ENCODE results near the gene WNT9B.
A peak's percentile ranks its signal among the peaks of the same experiment; 100 is the strongest.

WNT9B gene, protein sequence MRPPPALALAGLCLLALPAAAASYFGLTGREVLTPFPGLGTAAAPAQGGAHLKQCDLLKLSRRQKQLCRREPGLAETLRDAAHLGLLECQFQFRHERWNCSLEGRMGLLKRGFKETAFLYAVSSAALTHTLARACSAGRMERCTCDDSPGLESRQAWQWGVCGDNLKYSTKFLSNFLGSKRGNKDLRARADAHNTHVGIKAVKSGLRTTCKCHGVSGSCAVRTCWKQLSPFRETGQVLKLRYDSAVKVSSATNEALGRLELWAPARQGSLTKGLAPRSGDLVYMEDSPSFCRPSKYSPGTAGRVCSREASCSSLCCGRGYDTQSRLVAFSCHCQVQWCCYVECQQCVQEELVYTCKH

DNA sequence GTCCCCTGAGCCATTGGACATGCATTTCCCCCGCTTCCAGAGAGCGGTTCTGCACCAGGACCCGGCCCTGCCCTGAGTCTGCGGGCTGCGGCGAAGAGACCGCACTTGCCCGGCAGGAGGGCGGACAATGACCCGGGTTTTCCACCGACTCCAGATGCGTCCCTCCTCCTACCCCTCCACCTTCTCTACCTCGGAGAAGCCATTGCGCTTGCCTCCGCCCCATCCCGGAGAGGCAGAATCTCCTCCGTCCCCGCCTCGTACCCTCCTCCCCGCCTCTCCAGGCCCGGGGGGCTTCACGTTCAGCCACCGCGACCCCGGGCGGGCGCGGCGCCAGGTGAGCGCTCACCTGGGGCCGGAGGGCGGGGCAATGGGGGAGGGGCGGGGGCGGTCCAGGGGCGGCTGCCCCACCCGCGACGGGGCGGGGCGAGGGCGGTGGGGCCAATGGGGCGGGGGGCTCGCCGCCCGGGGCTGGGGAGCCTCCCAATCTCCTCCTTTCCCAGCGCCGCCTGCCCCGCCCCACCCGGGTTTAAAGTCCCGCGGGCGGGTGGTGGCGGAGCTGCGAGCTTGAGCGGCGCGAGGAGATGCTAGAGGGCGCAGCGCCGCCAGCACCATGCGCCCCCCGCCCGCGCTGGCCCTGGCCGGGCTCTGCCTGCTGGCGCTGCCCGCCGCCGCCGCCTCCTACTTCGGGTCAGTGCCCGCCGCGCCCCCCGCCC is at the start of gene WNT9B:
Gene WNT9B, plus strand, starts transcription at position 555 of the 713 bp plus-strand sequence. Its CDS starts 56 bp downstream, at position 611.
- peak; percentile 68 for DNase-seq

DNA sequence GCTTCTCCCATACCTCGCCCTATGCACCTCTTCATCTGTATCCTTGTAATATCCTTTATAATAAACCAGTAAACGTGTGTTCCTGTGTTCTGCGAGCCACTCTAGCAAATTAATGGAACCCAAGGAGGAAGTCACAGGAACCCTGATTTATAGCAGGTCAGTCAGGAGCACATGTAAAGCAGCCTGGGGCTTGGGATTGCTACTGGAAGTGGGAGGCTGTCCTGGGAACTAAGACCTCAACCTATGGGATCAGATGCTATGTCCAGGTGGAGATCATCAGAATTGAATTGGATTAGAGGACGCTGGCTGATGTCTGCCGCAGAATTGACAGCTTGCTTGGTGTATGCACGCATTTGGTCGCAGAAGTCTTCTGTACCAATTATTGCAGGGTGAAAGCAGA is 48.6 kb upstream of the WNT9B start:
- DNase-seq: no peak

DNA sequence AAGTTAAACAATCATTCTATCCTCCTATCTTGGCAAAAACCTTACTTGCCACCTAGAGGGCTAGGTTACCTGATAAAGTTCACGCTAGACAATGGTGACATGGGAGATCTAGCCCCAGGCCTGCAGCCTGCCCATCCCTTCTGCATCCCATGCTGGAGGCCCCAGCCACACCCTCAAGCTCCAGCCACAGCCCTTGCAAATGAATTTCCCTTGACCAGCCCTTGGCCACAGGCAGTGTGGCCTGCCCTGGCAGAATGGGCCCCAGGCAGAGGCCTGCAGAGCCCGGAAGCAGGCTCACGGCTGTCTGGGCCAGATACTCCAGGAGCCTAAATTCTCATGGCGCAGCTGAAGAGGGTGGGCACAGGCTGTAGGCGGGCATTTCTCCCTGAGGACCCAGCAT is 47.8 kb upstream of the WNT9B start:
- no peak for DNase-seq

DNA sequence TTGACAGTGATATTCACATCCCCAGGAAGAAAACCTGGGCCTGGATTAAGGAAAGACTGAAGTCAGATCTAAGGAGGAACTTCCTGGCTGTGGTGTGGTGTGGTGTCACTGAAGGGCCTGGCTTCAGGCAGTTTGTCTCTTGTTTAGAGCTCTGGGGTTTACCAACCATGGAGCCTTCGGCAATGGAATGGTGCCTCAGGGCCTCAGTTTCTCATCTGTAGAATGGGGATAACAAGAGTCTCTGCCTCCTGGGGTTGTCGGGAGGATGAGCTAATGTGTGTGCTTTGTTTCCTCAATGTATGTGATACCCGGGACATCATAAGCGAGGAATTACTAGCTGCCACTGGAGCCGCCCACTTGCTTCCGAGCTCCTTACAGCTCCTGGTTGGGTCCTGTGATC is 45.6 kb upstream of the WNT9B start:
- DNase-seq: no peak

DNA sequence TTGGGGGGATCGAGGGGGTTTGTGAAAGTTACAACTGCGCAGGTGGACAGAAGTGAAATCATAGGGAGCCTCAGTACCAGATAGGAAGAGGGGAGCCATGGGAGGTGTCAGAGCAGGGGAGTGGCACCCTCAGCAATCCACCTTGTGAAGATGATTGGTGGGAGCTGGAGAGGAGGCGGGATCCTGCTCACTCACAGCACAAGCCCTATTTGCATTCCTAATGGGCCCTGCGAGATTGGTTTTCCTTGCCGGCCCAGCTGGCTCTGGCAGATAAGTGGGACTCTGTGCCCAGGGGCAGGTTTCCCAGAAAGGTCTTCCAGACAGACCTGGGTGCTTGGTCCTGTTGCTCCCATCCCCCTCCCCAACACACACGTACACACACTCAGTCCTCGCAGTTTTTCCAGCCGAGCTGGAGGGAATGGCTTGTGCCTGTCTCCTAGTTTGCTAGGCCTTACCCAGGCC is 42.2 kb upstream of the WNT9B start:
- no peak for DNase-seq

DNA sequence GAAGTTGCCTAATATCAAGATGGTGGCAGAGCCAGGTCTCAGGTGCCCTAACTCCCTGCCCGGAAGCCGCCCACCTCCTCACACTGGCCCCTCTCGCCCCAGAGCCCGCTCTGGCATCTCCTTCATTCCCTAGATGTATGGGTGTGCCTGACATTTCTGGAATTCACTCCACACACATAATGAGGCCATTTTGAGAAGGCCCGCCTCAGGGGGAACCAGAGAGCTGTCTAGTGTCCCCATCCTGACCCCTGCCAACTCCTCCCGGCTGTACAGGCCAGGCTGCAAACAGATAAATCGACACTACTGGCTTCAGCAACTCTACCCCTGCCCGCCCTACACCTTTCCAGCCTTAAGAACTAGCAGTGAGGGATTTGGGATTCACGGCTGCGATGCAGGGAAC is 40.5 kb upstream of the WNT9B start:
- no peak for DNase-seq

DNA sequence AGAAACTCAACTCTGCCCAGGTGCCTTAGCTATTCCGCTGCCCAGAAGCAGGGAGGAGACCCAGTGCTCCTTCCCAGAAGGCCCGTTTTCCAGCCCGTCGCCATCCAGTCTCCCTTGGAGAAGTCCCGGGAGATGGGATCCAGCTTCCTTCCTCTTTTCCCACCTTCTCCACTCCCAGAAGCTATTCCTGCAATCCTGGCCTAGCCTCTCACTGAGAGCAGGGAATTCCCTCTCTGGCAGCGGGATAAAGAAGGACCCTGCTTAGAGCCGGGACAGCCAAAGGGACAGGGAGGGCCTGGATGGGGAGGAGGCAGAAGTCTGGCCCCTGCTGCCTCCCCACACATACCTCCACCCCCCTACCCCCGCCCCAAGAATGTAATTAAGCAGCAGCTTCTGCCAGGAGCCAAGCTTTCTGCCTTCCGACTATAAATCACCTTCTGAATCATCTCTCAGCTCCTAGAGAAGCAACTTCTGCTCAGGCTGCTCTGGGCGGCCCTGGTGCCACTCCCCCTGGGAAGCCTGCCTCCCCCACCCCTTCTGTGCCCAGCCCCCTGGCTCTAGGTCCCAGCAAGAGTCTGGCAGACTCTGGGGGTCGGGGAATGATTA is 39.3 kb upstream of the WNT9B start:
- no peak for DNase-seq

DNA sequence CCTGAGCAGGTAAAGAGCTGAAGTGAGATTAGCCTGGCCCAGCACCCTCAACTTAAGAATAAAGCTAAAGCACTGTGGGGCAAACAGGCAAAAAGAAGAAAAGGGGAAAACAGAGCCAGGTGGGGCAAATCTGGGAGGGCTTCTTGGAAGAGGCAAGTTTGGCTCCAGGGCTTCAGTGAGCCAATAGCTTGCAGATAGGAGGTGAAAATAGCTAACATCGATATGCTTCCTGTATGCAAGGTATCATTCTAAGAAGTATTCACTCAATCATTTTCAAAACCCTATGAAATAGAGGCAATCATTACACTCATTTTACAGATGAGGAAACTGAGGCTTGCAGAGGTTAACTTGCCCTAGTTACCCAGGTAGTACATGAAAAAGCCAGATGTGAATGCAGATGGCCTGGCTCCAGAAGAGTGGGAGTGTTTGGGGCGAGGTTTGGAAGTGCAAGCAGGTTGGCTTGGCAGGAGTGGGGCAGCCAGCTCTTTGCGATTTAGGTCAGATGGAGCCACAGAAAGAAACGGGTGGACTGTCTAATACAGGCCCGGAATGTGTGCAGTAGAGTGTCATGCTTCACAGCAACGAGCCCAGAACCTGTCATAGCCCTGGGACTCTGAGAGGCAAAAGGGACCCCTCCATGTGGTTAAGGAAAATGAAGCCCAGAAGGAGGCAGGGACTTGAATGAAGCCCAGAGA is 38.6 kb upstream of the WNT9B start:
- DNase-seq: no peak

DNA sequence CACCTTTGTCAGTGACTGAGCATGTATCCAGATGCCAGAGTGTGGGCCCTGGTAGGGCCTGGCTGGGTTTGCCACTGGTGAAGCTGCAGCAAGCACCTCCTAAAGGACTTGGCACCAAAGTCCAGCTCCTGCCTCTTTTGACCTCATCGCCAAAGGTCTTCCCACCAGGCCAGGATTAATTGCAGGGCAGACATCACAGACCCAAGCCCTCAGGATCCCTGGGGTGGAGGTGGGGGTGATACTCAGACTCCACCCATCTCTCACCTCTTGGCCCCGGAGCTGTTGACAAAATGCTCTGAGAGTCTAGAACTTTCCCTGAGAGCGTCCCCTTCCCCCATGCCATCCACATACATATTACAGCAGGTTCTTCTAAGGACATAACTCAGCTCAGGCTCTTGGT is 37.5 kb upstream of the WNT9B start:
- DNase-seq: no peak

DNA sequence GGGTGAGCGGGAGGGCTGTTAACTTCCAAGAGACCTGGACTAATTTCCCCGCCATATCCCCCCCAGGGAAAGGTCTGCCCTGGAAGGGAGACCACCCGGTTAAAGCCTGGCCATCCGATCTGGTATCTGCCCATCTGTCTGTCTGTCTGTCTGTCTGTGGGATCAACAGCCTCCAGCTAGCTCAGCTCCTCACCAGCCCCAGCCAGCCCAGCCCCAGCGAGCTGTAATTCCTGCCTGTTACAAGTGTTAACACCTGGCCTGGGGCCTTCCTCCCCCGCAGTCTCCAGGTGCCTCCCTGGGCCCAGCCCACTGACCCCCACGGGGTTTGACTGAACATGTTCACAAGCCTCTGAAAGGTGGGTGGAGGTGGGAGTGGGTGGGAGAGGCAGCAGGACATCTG is 36.9 kb upstream of the WNT9B start:
- no peak for DNase-seq

DNA sequence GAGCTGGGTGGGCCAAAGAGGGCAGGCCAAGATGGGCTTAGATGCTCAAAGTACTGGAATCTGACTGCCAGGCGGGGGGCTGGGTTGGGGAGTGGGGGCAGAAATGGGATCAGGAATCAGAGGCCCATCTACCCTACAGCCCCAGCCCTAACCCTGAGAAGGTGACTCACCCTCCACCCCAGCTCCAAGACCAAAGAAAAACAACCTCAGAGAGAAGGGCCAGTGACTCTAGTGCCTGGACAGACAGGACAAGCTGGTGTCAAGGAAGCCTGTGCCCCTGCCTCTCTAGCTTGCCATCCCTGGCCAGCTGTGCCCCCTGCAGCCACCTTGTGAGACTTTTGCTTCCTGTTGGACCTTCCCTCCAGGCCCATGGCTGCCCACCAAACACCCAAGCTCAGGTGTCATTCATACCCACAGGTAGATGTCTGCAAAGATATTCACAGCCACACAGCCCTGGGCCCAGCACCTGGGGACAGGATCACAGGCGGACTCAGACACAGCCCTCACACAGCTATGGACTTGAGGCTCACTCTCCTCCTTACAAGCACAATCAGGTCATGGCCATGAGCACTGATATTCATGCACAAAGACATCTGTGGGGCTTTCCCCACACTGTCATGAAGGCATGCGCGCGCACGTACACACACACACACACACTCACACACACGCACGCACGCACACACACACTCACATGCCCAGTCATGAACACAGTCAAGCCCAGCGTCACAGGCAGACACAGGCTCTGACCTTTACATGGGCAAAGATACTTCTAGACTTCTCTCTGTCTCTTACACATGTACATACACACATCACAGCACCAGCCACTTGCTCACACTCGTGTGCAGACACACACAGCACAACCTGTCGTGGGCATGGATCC is 35.7 kb upstream of the WNT9B start:
- DNase-seq: no peak

DNA sequence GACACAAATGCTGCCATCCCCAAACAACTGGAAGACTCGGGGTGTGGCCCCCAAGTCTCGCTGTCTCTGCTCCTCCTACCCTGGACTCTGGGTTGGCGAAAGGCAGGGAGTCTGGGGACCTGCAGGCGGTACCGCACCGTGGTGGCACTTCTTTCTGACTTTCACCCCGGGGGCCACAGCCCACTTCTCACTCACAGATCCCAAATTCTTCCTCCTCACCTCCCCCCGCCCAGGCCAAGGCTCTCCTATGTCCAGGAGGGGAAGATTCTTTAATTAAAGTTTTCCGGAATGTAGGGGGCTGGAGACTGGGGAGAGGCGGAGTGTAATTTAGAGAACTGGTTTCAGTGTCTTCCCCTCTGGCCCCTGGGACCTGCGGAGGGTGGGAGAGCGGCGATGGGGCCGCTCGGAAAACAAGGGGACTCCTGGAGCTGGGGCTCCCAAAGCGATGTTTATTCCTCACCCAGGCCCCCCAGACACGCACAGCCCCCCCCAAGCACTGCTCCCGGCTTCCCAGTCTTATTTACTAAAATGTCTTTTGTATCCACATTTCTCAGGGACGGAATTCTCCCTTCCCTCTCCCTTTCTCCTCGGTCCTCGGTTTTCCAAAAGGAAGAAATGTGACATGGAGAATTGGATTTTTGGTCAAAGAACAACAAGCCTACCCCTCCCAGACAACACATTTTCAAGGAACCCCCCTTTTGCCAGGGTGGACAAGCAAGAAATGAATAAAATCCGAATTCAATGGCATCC is 34.1 kb upstream of the WNT9B start:
- no peak for DNase-seq

DNA sequence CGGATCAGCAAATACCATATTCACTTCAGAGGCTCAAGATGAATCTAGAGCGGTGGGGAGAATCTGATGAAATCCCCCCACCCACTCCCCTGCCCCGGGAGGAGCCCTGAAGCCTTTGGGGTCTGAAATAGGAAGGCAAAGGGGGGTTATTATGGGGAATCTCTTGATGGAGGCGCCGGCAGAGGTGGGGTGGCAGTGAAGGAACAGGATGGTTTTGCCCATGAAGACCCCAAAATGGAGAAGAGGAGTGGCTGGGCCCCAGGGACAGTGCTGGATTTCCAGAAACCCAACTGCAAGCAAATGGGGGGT is 33.5 kb upstream of the WNT9B start:
- no peak for DNase-seq

DNA sequence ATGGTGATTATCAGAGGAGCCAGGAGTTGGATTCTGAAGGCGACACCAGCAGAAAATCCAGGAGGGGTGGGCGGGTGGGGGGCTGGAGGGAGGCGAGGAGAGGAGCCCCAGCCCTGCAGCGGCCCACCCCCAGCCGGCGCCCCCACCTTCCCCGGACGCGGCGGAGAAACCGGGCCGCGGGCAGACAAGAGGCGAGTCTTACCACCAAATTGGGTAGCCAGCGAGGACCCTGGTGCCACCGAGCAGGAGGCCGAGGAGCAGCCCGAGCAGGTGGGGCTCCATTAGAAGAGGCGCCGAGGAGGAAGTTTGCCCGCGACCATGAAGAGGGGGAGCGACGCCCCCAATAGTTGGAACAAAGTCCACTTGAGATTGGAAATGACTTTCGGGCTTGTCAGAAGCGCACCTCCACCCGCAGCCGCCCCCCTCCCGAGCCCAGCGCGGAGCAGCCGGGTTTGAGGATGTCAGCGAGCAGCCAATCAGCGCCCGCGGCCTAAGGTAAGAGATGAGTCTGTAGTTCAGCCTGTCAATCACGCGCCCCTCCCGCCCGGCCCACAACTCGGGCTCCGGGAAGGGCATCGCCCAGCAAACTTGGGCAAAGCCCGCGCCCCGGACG is 33.0 kb upstream of the WNT9B start, which contains the start of gene WNT3:
Gene WNT3, minus strand, starts transcription at position 377 of the 613 bp plus-strand sequence. Its CDS starts 95 bp downstream, at position 282.
- peak; percentile 50 for DNase-seq

DNA sequence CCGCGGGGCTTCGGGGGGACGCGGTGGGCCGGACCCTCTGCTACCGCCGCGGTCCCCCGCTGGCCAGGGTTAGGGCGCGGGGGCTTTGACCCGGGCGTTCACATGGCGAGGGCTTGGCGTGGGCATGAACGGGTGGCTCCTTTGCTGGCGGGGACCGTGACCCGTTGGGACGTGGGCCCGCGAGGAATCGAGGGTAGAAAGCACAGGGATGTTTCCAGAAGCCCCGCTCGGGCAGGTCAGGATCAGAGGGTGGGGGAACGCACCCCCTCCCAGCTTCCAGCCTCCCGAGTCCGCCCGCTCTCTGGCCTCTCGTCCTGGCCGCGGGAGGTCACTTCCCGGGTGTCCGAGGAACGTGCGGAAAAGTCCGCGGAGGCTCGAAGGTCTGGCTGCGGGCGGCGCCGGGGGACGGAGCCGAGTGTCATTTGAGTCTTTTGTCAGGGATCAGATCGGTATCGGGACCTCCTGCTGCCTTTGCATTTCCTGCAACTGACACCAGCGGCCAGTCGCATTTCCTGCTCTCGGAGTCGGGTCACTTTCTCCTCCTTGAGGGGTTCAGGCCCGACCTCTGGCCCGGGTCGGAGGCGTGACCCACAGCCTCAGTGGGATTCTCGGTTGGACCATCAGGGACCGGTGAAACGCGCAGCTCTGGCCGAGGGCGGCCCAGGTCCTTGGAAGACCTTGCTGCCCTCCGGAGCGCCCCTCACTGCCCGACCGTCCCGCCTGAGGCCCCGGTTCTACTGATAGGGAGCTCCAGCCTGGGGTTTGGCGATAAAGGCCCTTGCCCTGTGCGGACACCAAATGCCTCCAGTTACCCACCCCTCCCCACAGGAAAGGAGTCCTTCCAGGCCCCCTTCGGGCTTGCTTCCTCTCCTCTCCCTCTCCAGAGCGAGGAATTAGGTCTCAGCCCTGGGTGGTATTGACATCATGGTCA is 32.2 kb upstream of the WNT9B start:
- DNase-seq: no peak

DNA sequence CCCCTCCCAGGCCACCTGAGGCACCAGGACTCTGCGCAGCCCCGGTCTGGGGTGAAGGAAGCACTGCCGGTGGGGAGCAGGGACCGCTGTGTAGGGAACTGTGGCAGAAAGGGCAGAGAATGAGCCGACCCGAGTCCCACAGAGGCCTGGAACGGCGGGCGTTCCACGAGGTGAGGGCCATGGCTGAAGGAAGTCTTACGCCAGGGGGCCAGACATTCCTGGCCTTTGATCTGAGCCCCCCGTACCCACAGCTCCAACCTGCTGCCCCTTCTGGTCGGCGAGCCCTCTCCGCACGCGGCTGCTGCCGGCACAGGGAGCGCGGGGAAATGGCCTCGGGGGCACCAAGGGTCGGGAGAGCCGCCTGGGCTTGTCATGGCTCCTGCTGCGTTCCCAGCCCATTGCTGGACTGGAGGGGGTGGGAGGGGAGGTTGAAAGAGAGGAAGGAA is 31.5 kb upstream of the WNT9B start:
- no peak for DNase-seq

DNA sequence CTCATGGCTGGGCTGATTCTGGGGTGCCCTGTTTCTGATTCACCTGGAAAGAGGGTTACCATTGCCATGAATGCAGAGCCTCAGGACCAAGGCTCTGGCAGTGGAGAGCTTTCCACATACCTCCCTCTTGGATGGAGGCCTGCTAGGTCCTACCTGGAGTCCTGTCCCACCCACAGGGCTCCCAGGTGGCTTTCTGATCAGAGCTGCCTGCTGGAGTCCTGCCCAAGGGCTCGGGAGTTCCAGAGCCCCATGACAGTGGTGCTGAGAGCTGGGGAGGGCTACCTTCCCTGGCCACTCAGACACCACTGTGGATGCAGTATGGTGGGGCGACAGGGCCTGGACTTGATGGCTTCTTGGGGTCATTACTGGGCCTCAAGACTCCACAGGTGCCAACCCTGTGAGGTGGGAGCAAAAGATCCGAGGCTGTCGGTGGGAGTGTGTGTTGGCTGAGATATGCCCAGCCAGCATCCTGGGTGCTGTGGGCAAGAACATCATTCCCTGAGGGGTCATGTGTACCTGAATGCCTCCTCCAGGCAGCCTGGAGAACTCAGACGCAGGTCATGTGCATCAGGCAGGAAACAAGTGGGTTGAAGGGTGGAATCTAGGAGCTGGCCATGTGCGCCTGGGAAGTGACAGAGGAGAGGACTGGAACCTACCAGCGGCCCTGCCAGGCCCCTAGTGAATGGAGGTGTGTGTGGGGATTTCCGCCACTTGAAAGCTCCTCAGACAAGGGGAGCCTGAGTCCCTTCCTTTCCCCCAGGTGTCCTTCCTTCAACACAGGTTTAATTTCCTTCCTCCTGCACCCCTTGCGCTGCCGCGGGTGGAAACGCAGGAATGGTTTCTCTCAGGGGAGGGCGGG is 30.6 kb upstream of the WNT9B start:
- DNase-seq: no peak

DNA sequence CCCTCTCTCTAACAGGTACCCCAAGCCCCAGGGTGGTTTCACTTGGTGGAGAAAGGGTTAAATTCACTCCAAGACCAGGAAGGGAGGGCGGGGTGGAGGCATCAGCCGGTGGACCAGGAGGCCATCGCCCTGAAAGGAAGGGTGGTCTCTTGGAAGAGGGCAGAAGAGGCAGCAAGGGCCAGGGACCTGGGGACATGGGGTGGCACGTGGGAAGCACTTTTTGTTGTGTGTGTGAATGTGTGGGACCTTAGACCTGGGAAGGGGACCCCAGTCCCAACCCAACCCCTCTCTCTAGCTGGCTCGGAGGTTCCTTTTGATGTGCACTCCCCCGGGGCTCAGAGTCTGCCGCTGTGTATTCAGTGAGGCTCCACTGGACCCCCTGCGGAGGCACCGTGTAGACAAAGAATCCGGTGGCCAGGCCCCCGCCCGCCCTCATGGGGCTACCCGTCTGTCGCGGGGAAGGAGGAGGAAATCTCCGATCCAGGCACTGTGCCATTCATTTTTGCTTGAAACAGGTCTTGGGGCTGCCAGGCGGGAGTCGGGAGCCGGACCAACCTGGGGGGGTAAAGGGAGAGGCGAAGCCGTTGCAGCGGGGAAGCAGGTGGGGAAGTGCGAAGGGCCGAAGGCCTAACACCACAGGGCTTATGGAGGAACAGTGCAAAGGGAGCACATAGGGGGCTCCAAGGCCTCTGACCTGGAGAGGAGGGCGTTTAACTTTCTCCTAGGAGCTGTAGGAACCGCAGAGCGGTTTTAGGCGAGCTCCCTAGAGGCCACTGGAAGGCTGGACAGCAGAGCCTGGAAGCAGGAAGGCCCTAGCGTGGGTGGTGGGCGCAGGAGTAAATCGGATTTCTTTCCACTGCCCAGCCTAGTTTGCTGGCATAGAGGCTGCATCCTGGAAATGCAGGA is 29.6 kb upstream of the WNT9B start:
- no peak for DNase-seq
